Mucosa of rectum (tissue), 2 donors: ENCODE data around the gene PSG7.
"Not testable (repeated sequence)": the region's sequence is repeated elsewhere in the genome, so short reads cannot be mapped to it uniquely, and the experiment has no call there.

Experiments
- H3K27ac ChIP-seq, 2 donors: one replicate each; pipeline ENCODE4 v1.7.0; 2013; ENCODE audit warnings: inconsistent platforms in 2 of 2, low read depth in 2 of 2, low read length in 2 of 2
- H3K27me3 ChIP-seq, 2 donors: one replicate each; pipeline ENCODE4 v1.7.0; 2013; ENCODE audit warnings: low read length in 2 of 2; ENCODE audit not compliant: control insufficient read depth in 2 of 2, insufficient read depth in 2 of 2
- H3K36me3 ChIP-seq, 2 donors: one replicate each; pipeline ENCODE4 v1.7.0; 2013; ENCODE audit warnings: low read length in 2 of 2; ENCODE audit not compliant: control insufficient read depth in 2 of 2, insufficient read depth in 2 of 2
- H3K4me1 ChIP-seq, 2 donors: one replicate each; pipeline ENCODE4 v1.7.0; 2013; ENCODE audit warnings: low read length in 2 of 2, mild to moderate bottlenecking in 1 of 2; ENCODE audit not compliant: control insufficient read depth in 2 of 2, insufficient read depth in 2 of 2
- H3K4me3 ChIP-seq, 2 donors: one replicate each; pipeline ENCODE4 v1.7.0; 2013; ENCODE audit warnings: low read length in 2 of 2
- H3K9ac ChIP-seq, 2 donors: one replicate each; pipeline ENCODE4 v1.7.0; 2013; ENCODE audit warnings: low read length in 2 of 2, low read depth in 1 of 2, mild to moderate bottlenecking in 1 of 2
- H3K9me3 ChIP-seq, 2 donors: one replicate each; pipeline ENCODE4 v1.7.0; 2013; ENCODE audit warnings: low read length in 2 of 2; ENCODE audit not compliant: control insufficient read depth in 2 of 2
- donor health status: healthy.
- donor health status: Normal muscosa, but diverticular disease.

Gene PSG7

GRCh38 chr19:42890446-42890845 is 46.6 kb downstream of the PSG7 start:
- H3K9ac ChIP-seq, H3K27me3 ChIP-seq, H3K36me3 ChIP-seq, H3K4me3 ChIP-seq, H3K9me3 ChIP-seq, H3K27ac ChIP-seq, H3K4me1 ChIP-seq: not testable (repeated sequence)

- not testable (repeated sequence) for H3K4me3 ChIP-seq, H3K36me3 ChIP-seq, H3K27me3 ChIP-seq, H3K27ac ChIP-seq, H3K9ac ChIP-seq, H3K4me1 ChIP-seq, H3K9me3 ChIP-seq
These were observed 49.0 kb downstream of the PSG7 start for GRCh38 chr19:42887876-42888445.

GRCh38 chr19:42882730-42883129 is 54.3 kb downstream of the PSG7 start:
- H3K36me3 ChIP-seq, H3K9me3 ChIP-seq, H3K27ac ChIP-seq, H3K4me1 ChIP-seq, H3K27me3 ChIP-seq, H3K9ac ChIP-seq, H3K4me3 ChIP-seq: not testable (repeated sequence)

GRCh38 chr19:42882010-42882409 is 55.0 kb downstream of the PSG7 start:
- H3K27ac ChIP-seq, H3K9ac ChIP-seq: not testable (repeated sequence)

GRCh38 chr19:42881279-42881678 is 55.7 kb downstream of the PSG7 start:
- not testable (repeated sequence) for H3K4me1 ChIP-seq, H3K4me3 ChIP-seq, H3K27me3 ChIP-seq, H3K36me3 ChIP-seq, H3K9me3 ChIP-seq, H3K9ac ChIP-seq, H3K27ac ChIP-seq

More at GRCh38 chr19:42882010-42882409, 55.0 kb downstream of the PSG7 start:
- H3K9me3 ChIP-seq, H3K4me3 ChIP-seq, H3K36me3 ChIP-seq, H3K27me3 ChIP-seq, H3K4me1 ChIP-seq: not testable (repeated sequence)

- H3K4me3 ChIP-seq, H3K27me3 ChIP-seq, H3K27ac ChIP-seq, H3K9ac ChIP-seq, H3K9me3 ChIP-seq, H3K4me1 ChIP-seq, H3K36me3 ChIP-seq: not testable (repeated sequence)
These were observed 56.4 kb downstream of the PSG7 start for GRCh38 chr19:42880621-42881020.

- H3K36me3 ChIP-seq: no peaks in the 10 kb centered on the region
- H3K27ac ChIP-seq: no peak within 1 kb of the TSS
- no peaks in the 10 kb centered on the region for H3K27me3 ChIP-seq
- H3K9me3 ChIP-seq: no peaks in the 10 kb centered on the region
- H3K9ac ChIP-seq: no peak within 1 kb of the TSS
- no peak within 1 kb of the TSS for H3K4me3 ChIP-seq
- no peaks in the 10 kb centered on the region for H3K4me1 ChIP-seq
These were observed 57.4 kb downstream of the PSG7 start, which contains the start of gene PSG1 for GRCh38 chr19:42879613-42880012. Gene PSG1, minus strand, starts transcription at chr19:42879713. Its CDS starts 132 bp downstream, at chr19:42879581.

GRCh38 chr19:42876596-42876995 is 60.4 kb downstream of the PSG7 start:
- H3K36me3 ChIP-seq, H3K9me3 ChIP-seq, H3K27ac ChIP-seq, H3K4me1 ChIP-seq, H3K4me3 ChIP-seq, H3K27me3 ChIP-seq, H3K9ac ChIP-seq: not testable (repeated sequence)

GRCh38 chr19:42875881-42876280 is 61.1 kb downstream of the PSG7 start:
- H3K27me3 ChIP-seq, H3K4me3 ChIP-seq, H3K36me3 ChIP-seq, H3K9ac ChIP-seq, H3K9me3 ChIP-seq, H3K4me1 ChIP-seq, H3K27ac ChIP-seq: not testable (repeated sequence)

GRCh38 chr19:42874901-42875813 is 61.9 kb downstream of the PSG7 start:
- H3K4me1 ChIP-seq, H3K27me3 ChIP-seq, H3K4me3 ChIP-seq, H3K36me3 ChIP-seq, H3K27ac ChIP-seq, H3K9me3 ChIP-seq, H3K9ac ChIP-seq: not testable (repeated sequence)
